Measurements from ENCODE around the gene MFN2.

DNA sequence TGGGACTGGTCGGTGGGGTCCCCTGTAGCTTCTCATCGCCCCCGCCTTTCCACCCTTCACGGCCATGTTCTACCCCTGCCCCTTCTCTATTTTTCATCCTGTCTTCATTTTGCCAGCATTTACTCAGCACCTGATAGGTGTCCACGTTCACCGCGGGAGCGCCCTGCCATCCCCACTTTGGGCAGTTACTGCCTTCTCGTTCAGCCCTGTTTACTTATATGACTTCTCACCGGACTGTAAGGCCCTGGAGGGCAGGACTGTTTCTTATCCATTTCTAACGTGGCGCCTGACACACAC lies 380 bp downstream of the MFN2 start:
- TF ChIP-seq, protein P1, sequence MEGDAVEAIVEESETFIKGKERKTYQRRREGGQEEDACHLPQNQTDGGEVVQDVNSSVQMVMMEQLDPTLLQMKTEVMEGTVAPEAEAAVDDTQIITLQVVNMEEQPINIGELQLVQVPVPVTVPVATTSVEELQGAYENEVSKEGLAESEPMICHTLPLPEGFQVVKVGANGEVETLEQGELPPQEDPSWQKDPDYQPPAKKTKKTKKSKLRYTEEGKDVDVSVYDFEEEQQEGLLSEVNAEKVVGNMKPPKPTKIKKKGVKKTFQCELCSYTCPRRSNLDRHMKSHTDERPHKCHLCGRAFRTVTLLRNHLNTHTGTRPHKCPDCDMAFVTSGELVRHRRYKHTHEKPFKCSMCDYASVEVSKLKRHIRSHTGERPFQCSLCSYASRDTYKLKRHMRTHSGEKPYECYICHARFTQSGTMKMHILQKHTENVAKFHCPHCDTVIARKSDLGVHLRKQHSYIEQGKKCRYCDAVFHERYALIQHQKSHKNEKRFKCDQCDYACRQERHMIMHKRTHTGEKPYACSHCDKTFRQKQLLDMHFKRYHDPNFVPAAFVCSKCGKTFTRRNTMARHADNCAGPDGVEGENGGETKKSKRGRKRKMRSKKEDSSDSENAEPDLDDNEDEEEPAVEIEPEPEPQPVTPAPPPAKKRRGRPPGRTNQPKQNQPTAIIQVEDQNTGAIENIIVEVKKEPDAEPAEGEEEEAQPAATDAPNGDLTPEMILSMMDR (IDR thresholded peaks at IDR 0.05), result no peak
- TF ChIP-seq RFX5 (IDR thresholded peaks at IDR 0.05; ENCODE audit: low read length), result no peak
- TF ChIP-seq EP300 (IDR thresholded peaks at IDR 0.05; ENCODE audit: borderline replicate concordance in 1 of 2, low read depth in 1 of 2, low read length in 1 of 2), result no peak
- TF ChIP-seq POLR2AphosphoS5 (IDR thresholded peaks at IDR 0.05; ENCODE audit: low read depth, low read length), result no peak
- TF ChIP-seq TAF1 (IDR thresholded peaks at IDR 0.05; ENCODE audit: borderline replicate concordance, low read depth, low read length), result no peak
- TF ChIP-seq GABPA (IDR thresholded peaks at IDR 0.05; ENCODE audit: low read depth), result no peak
- TF ChIP-seq, protein P2, sequence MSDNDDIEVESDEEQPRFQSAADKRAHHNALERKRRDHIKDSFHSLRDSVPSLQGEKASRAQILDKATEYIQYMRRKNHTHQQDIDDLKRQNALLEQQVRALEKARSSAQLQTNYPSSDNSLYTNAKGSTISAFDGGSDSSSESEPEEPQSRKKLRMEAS (IDR thresholded peaks at IDR 0.05; ENCODE audit: low read depth), result no peak

All from SK-N-SH (cell line).